NCI-H1694 (cell line): ENCODE results near the gene KRT75.

Source experiments
- DNase-seq: peaks from one replicate; lab custom pipeline; 2025; lab: John Stamatoyannopoulos, UW

Gene KRT75

DNA sequence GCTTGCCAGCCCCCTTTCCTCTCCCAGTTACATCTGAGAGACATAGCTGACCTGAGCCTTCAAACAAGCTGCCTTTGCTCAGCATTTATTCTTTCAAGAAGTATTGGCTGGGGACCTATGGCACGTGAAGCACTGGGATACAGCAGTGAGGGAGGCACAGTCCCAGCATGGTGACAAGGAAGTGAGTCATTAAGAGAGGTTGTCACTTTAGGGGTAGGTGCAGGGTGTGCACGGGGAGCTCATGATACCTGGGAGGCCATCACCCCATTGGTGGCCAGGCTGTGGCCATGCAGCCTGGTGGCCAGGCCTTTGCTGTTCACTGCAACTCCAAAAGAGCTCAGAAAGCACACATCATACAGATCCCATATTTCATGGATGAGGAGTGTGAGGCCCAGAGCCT is 5.7 kb upstream of the KRT75 start:
- no peak for DNase-seq

DNA sequence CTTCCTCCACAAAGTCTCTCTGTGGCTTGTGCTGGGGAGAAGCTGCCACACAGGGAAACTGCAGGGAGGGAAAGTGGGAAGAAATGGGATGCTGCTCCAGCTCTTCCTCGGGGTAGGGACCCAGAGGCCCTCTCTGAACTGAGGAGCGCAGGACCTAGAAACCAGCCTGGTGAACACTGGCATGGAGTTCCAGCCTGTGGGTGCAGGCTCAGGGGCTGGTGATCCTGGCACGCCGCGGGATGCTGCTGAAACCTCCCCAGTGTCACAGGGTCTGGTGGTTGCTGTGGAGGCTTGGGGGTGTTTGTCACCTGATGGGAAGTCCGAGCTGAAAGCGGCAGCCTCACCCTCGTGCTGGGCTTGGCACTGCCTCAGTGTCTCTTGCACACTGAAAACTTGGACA is 5.2 kb upstream of the KRT75 start:
- no peak for DNase-seq

DNA sequence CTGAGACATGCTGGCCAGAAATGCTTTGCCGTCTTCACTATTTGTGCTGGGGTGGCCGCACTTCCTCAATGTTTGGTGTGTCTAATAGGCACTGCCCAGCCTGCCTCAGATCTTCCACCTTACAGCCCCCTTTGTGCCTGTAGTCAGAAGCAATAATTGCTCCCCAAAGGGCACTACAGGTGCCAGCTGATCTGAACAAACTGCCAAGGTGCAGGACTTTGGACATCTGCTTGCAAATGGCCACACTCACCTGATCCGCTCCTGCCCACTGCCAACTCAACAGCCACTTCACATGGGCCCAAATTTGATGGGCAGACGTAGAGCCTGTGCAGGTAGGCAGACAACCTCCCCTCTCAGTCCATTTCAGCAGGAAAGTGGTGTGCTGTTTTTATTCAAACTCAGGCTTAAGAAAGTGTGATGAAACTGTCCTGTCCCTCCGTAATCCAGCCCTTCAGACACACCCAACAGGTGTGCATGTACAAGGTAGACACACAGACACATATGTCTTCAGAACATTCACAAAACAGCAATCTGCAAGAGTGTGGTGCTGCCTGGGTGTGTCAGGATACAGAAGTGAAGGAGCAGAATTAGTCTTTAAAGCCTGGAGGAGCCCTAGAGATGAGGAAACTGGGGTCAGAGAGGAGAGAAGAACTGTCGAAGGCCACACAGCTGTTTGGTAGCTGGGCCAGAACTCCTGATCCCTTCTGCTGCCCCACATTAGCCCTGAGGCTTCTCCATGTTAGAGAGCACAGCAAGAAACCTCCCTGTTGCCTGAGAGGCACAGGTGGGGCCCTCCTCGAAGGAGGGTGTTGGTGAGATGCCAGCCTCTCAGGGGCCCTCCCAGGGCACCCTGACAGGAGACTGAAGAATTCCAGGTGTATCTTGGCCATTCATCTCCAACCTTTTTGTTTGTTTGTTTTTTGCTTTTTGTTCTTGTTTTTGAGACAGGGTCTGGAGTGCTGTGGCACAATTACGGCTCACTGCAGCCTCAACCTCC is 4.4 kb upstream of the KRT75 start:
- DNase-seq = no peak

DNA sequence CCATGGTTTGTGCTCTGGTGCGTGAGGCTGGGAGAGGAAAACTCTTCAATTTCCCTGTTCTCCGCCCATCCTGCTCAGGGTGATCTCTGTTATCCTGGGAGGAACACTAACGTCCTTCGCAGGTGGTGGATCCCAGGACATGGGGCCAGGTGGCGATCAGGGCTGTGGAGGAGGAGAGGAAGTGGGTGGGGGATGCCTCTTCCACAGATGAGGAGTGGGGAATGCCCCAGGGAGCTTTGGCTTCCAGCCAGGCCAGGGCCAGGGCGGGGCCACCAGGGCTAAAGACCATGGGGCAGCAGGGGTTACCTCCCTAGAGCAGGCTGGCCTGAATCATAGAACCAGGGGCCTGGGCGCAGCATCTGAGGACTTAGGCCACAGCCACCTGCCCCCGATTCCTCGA is 3.3 kb upstream of the KRT75 start:
- no peak for DNase-seq

DNA sequence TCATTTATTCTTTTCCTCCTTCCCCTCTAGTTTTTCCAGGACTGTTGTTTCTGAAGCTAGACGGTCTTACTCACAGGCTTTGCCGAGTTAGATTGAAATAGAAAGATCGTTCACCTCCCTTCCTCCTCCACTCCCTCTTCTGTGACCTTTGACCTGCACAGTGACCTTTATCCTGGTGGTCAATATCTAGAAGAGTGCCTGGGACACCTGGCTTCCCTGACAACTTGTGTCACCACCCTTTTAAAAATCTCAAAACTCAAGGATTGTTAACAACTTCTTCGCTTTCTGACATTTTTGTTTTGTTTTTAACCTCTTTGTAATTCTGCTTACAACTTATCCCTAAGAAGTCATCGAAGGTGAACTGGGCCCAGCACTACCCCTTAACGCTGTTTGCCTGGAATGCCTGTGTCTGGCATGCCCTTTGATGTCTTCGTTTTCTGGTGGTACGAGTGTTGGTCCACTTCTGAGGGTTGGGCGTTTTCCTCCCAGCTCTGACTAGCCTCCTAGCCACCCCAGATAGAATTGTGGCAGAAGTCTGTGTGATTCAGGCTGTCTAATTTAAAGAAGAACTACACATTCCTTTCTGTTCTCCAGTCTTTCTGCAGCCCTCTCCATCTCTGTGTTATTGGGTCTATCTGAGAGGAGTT is 2.8 kb upstream of the KRT75 start:
- no peak for DNase-seq

DNA sequence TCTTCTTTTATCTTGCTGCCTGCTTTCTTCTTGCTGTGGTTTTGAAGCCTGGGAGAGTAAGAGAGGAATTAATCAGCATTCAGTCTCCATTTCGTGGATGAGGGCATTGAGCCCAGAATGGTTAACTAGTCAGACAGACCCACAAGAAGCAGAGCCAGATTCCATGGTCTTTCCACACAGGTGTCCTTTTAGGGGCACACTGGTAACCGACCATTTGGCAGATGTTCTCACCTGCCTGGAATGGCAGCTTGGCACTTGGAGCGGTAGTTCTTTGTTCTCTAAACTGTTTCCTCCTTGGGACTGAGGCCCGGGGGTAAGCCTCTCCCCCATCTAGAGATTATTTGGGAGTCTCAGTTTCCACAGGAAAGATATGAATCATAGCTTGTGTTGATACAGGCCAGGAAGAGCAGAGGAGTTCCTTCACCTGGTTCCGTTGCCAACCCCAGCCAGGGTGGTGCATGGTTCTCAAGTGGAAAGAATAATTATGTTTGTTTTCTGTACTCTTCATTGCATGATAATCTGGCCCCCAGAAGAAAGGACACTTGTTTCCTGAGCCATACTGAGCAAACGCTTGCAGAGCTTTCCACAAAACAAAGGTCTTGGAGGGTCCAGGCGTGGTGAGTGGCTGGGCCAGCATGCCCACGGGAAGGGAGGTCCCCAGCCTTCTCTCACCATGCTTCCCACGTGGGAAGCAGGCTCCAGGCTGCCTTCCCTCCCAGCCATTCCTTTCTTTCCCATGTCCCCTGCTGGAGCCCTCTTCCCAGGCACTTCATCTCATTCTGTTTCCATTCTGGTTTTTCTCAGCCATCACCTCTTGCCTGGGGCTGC is 2.0 kb upstream of the KRT75 start:
- no peak for DNase-seq

DNA sequence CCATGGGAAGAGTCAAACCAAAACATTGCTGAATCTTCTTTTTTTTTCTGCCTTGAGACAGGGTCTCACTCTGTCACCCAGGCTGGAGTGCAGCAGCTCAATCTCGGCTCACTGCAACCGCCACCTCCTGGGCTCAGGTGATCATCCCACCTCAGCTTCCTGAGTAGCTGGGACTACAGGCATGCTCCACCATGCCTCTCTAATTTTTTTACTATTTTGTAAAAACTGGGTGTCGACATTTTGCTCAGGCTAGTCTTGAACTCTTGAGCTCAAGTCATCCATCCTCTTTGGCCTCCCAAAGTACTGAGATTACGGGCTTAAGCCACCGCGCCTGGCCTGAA is 1.5 kb upstream of the KRT75 start:
- no peak for DNase-seq

DNA sequence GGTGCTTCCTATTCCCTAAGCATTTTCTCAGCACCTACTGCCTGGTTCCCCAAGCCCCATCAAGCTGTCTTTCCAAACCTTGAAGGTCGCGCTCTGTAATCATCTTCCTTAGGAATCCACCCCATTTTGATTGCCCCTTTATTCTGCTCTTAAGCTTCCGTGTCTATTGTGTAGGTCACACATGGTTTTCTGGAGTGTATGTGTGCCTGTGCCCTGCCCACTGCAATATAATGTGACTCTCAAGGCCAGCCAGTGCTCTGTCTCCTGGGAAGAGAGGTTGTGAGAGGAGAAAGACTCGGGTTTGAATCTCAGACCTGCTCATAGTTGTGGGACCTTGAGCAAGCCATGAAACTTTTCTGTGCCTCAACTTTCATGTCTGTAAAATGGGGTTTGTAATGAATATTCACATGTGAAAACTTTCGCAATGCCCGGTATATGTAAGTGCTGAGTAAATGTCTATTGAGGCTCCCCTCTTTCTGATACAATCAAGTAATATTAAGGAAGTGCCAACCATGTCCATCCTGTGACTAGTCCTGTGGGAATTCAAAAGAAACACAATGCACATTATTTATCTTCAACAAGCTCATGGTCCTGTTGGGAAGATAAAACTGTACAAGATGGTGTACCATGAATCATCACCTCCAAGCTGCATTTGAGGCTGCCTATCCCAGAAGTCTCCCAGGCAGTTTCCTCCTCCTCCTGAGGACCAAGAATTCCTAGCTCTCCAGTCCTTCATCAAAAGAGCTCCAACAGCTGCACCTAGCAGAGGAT is 774 bp upstream of the KRT75 start:
- DNase-seq = no peak

DNA sequence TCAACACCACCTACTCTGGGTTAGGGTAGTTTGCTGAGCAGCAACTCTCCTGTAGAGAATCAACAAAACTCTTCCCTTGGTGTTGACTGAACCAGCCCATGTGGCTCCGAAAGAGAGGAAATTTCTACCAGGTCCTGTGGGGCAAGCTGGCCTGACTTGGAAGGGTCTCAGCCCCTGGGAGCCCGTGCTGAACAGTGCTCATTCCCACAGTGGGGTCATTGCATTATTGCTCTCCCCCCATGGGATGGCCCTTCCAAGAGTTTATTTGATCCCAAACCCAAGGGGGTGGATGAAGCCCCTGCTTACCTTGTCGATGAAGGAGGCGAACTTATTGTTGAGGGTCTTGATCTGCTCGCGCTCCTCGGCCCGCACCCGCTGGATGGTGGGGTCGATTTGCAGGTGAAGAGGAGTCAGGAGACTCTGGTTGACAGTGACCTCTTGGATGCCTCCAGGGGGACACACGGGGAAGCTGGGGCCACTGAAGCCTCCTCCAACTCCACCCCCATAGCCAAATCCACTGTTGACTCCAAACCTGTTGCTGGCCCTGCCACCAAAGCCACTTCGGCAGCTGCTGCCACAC is 580 bp downstream of the KRT75 start:
- no peak for DNase-seq

DNA sequence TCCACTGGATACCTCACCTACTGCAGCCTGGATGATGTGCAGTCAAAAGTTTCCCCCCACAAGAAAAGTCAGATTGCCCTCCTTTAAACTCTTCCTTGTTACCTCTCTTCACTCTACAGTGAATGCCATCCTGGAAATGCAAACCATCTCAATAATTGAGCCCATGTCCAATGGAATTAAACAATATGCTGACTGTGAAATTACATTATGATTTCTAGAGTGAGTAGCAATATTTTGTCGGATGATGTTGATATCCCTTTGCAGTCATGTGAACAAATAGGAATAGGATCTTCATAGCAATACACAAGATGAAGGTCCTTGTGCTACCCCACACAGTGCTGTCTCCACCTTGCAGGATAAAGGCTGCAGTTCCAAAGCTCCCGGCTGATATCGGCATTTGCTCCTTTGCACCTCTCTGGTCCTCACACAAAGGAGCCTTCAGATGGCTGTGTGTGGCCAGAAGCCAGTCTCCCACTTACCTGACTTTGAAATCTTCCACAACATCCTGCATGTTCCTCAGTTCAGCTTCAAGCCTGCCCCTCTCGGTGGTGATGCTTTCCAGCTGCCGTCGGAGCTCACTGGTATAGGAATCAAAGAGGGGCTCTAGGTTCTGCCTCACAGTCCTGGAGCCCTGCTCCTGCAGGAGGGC is 1.5 kb downstream of the KRT75 start:
- DNase-seq = no peak

DNA sequence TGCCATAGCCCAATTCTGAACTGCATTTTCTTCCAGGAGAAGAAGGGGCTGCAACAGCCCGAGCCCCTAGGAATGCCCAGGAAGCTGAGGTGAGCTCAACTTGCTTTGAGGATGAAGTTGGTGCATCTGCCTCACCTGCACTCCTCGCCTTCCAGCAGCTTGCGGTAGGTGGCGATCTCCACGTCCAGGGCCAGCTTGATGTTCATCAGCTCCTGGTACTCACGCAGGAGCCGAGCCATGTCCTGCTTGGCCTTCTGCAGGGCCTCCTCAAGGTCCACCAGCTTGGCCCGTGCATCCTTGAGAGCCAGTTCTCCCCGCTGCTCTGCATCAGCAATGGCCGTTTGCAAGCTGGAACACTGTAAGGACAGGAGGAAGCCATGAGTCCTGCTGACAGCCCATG is 6.0 kb downstream of the KRT75 start:
- DNase-seq = no peak

DNA sequence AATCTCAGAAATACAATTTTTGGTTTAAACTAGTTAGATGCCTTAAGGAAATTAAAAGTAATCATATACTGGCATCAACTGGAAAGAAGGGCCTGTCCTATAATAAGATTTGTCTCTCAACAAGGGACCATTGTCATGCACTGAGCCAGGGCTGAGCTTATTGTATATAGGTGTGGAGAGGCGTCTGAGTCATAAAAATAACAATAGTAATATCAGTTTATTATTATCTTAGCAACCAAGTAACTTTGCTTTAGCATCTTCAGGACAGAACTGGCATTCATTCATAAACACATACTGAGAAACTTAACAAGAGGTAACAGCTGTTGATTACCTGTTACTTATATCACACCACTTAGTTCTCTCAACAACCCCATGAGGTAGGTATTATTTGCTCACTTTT is 7.1 kb downstream of the KRT75 start:
- DNase-seq = no peak

DNA sequence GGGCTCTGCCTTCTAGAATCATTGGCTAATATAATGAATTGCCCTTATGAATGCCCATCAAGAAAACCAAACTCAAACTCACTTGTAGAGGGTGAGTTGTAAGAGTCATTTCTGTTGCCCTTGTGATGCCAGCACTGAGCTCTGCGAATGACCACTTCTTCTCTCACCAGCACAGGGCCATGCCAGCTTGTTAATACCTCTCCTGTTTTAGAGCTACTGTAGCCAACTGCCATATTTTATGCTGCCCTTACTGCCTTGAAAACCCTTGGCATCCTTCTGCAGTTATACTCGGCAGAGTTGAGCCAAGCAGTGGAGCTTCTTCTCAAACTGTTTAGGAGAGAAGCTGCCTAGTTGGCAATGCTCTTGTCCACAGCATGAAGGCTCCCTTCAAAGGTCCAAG is 8.1 kb downstream of the KRT75 start:
- no peak for DNase-seq

DNA sequence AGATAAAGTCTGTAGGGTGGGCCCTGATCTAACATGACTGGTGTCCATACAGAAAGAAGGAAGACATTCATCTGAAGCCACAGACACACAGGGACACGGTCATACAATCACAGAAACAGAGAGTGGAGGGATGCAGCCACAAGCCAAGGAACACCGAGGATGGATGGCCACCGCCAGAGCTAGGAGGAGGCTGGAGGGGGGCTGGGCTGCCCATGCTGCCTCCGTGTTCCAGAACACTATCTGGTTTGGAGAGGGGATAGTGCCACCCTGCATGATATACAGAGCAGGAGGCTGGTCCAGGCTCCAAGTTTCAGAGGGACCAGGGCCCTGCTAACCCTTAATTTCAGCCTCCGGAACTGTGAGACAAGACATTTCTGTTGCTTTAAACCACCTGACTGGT is 8.7 kb downstream of the KRT75 start:
- DNase-seq = no peak

DNA sequence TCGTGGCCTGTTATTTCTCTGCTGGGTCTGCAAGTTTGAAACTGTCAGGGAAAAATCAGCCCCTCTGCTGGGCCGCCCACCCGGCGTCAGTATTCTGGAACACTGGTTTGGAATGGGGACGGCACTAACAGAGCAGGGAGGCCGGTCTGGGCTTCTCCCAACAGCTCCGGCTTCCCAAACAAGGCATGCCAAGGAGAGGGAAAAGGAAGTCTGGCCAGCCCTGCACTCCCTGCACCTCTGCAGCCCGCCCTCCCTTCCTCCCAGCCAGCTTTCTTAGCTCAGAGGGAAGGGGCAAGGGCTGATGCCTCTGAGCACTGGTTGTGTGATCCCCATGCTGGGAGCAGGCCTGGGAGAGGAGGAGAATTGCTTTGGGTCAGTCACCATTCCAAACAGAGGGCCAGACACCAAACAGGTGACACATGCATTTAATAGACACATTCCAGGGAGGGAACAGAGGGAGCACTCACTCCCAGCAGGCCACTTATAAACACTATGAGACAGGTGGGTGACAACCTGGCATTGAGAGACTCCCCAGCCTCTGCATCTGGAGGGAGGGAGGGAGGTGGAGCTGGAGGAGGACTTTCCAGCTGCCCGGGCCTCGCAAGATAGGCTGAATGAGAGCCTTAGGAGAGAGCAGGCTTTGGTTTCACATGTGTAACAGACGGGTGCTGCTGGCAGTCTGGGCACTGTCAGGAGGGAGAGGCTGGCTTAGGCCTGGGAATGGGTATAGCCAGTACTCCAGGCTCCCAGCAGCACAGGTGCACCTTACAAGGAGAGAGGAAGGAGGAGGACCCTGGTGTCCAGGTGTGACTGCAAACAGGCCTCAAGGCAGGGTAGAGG is 10.3 kb downstream of the KRT75 start:
- DNase-seq = no peak

DNA sequence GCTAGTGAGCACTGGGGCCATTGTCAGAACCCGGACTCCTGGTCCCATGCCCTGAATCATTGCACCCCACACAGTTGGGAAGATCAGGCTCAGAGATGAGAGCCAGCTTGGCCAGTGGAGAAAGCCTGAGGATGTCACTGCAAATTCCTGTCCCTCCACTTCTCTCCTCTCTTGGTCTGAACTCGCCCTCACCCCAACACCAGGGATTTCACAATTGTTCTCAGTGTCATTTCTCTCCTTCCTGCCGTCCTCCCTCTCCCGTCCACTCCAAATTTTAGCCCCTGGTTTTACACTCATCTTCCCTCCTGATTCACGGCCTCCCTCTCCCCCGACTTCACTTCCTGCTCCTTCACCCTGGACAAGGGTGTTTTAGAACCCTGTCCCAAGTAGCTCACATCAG is 11.1 kb downstream of the KRT75 start:
- no peak for DNase-seq

DNA sequence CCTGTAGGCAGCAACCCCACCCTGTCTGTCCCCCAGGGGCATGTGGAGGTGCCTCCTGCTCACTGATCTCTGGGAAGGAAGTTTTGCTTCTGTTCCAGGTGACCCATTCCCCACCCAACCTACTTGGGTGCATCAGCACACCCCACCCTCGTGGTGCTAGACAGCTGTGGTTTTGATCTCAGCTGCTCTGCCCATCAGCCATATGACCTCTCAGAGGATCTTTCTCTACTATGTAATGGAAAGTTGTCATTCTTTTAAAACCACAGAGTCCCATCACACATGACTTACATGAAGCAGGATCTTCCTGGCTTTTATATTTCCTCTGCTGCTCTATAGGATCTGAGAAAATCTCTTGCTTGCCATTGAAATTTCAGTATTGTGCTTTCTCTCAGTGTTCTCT is 14.5 kb downstream of the KRT75 start:
- no peak for DNase-seq

DNA sequence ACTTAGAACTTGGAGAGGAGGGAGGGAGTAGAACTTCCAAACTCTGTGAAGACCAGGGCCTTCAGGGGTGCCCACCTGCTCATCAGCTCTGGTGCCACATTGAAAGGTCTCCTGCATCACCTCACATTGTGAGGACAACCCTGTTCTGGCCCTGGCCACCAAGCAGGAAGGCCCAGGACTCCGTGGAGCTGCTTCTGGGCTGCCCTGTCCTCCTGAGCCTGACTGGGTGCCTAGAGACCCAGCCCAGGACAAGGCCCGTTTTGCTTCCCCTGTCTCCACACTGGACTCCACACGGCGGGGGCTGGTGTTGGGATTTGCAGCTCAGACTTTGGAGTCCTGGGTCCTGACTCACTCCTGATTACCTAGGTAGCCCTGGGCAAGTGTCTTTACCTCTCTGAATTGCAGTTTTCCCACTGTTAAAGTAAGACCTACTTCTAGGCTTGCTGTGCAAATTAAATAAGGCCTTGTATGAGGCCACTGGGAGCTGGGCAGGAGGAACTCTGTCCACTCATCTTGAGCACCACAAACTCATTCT is 15.5 kb downstream of the KRT75 start:
- DNase-seq = no peak

DNA sequence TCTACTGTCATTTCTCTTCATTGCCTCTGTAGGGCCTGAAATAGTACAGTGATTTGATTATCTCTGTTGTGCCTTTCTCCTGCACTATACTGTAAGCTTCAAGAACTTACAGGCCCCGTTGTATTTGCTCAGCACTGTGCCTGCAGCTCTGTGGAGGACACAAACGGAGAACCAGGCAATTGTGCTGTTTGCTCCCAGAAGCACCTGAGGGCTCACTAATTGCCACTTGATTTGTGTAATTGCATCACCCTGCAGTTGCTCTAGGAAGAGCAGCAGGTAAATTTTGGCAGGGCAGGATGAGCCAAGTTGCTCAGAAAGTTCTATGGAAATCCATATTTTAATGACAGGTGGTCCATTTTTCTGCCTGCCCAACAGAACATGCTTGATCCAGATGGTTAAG is 16.4 kb downstream of the KRT75 start:
- DNase-seq = no peak

DNA sequence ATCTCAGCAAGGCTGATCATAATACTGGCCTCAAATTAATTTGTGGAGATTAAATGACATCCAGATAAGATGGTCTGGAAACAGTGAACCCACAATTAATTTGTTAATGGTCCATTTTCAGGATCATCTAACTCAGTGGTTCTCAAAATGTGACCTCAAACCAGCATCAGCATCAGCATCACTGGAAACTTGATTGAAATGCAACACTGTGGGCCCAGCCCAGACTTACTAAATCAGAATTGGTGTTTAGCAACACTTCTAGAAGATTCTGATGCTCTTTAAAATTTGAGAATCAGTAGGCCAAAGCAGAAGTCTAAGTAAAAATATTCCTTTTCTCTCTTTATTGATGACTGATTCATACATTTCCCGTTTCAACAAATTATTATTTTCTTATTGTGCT is 17.4 kb downstream of the KRT75 start:
- DNase-seq = no peak
